Upper lobe of right lung (tissue), 1 donor: ENCODE measurements around the gene PIGM. TPM values are rescaled to one million over a fixed set of nuclear protein-coding genes. Genes with fewer than 3 reads are reported as not detected.

Source experiments
- ATAC-seq: fragments of 200-7000 bp; cut with Tn5 transposase; one replicate; pipeline ENCODE4 v1.9.1; 2020; ENCODE audit warnings: mild to moderate bottlenecking, moderate library complexity
- DNase-seq: peaks from one replicate; pipeline ENCODE4 v3.0.0-alpha.2; 2020
- H3K27ac ChIP-seq: fragments of 200-600 bp; one replicate; pipeline ENCODE4 v1.8.0; 2022
- H3K27me3 ChIP-seq: fragments of 200-600 bp; one replicate; pipeline ENCODE4 v1.8.0; 2022; ENCODE audit warnings: mild to moderate bottlenecking
- H3K36me3 ChIP-seq: fragments of 200-600 bp; one replicate; pipeline ENCODE4 v1.8.0; 2022
- H3K4me1 ChIP-seq: fragments of 200-600 bp; one replicate; pipeline ENCODE4 v1.8.0; 2022
- H3K4me3 ChIP-seq: fragments of 200-600 bp; one replicate; pipeline ENCODE4 v1.8.0; 2022; ENCODE audit warnings: mild to moderate bottlenecking
- H3K9me3 ChIP-seq: fragments of 200-600 bp; one replicate; pipeline ENCODE4 v1.8.0; 2022
- CTCF ChIP-seq: fragments of 200-600 bp; IDR thresholded peaks from one replicate; pipeline ENCODE4 v1.8.0; 2022; ENCODE audit warnings: antibody characterized with exemption
- intact Hi-C: fragments of 100-400 bp; cut with DNase I; formaldehyde crosslinking; loops from one replicate; pipeline ENCODE4 v1.11.0; 2022
- total RNA-seq: library from RNA; stranded (reverse); fragmentation: NEBNext Ultra II Directional; extraction: Animal tissue kit (Norgen Biotek cat#: 25700); gene quantifications from one replicate; pipeline ENCODE4 v1.2.1, GENCODE V29; 2021
- donor health status: DM: no; HTN: yes; CAD: no; lungs with severe emphysema.

PIGM gene
- total RNA-seq, 1 donor from 2014 or later, result 7.1 TPM

GRCh38 chr1:160024195-160024905 lies 7.4 kb downstream of the PIGM start:
- no peak overlapping the region for H3K4me3 ChIP-seq
- no peaks in the 10 kb centered on the region for H3K9me3 ChIP-seq
- no peaks in the 10 kb centered on the region for H3K27me3 ChIP-seq
- DNase-seq (no peak), ATAC-seq (no peak)
- H3K36me3 ChIP-seq, result no peaks in the 10 kb centered on the region
- H3K27ac ChIP-seq, result no peak overlapping the region
- intact Hi-C loops, result no loop called here
- TF ChIP-seq CTCF, result no peak
- peaks cover 5% of the 10 kb centered on the region for H3K4me1 ChIP-seq

- no peak for TF ChIP-seq CTCF
- no peak overlapping the region for H3K27ac ChIP-seq
Observed at GRCh38 chr1:160022330-160023310, 9.2 kb downstream of the PIGM start.

GRCh38 chr1:160021376-160022074 lies 10.3 kb downstream of the PIGM start:
- intact Hi-C loops, result no loop called here
- H3K27me3 ChIP-seq, result no peaks in the 10 kb centered on the region
- H3K4me3 ChIP-seq, result no peak overlapping the region
- no peaks in the 10 kb centered on the region for H3K9me3 ChIP-seq
- H3K36me3 ChIP-seq, result no peaks in the 10 kb centered on the region
- no peak overlapping the region for H3K27ac ChIP-seq
- DNase-seq (no peak), ATAC-seq (no peak)
- TF ChIP-seq CTCF, result no peak
- no peaks in the 10 kb centered on the region for H3K4me1 ChIP-seq

More at GRCh38 chr1:160022330-160023310, 9.2 kb downstream of the PIGM start:
- Histone ChIP-seq H3K27me3 (no peaks in the 10 kb centered on the region), H3K4me3 (no peak overlapping the region), H3K36me3 (no peaks in the 10 kb centered on the region), H3K4me1 (no peaks in the 10 kb centered on the region), H3K9me3 (no peaks in the 10 kb centered on the region)
- ATAC-seq, result no peak
- DNase-seq, result no peak
- intact Hi-C loops, result no loop called here

- Histone ChIP-seq H3K27ac (no peak overlapping the region), H3K27me3 (no peaks in the 10 kb centered on the region), H3K4me1 (no peaks in the 10 kb centered on the region), H3K4me3 (no peak overlapping the region), H3K9me3 (no peaks in the 10 kb centered on the region), H3K36me3 (no peaks in the 10 kb centered on the region)
- no peak for DNase-seq
- intact Hi-C loops, result no loop called here
- ATAC-seq, result no peak
- no peak for TF ChIP-seq CTCF
Observed at GRCh38 chr1:160020196-160020595, 11.6 kb downstream of the PIGM start.

DNA sequence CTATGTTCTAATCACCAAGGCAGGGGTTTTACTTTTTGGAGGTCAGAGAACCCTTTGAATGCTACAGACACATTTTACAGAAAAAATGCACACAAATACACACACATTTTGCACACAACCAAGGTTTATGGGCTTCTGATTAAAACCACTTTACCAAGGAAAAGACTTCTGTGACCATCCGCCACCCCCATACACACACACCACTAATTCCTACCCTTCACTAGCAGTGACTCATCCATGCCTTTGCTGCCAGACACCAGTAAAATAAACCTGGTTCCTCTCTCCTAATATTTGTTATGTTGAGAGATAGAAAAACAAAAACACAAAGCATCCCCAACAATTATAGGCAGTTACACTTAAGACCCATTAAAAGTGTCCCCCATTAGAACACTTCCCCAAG lies 12.9 kb downstream of the PIGM start:
- no peaks in the 10 kb centered on the region for H3K36me3 ChIP-seq
- DNase-seq, result no peak
- H3K4me1 ChIP-seq, result no peaks in the 10 kb centered on the region
- H3K4me3 ChIP-seq, result no peak overlapping the region
- ATAC-seq, result no peak
- TF ChIP-seq CTCF, result no peak
- intact Hi-C loops, result no loop called here
- no peaks in the 10 kb centered on the region for H3K27me3 ChIP-seq
- no peaks in the 10 kb centered on the region for H3K9me3 ChIP-seq
- no peak overlapping the region for H3K27ac ChIP-seq
